Epithelial cell of proximal tubule (primary cell): ENCODE data around the gene MMP15. TPM values are rescaled to one million over a fixed set of nuclear protein-coding genes. Genes with fewer than 3 reads are reported as not detected.

Source experiments
- DNase-seq: peaks from one replicate; pipeline ENCODE4 v3.0.0-alpha.2; 2011; ENCODE audit warnings: low read depth
- H3K4me3 ChIP-seq: 2 replicates; pipeline ENCODE4 v1.5.1; 2011; ENCODE audit warnings: low read depth, mild to moderate bottlenecking, low read length
- total RNA-seq: library from RNA; depleted of rRNA; stranded (reverse); fragments of >200 nt; gene quantifications from 2 replicates; pipeline ENCODE4 v1.2.3, GENCODE V29; 2015
- TF ChIP-seq, protein P1 (sequence below): conservative IDR thresholded peaks from 2 replicates; pipeline ENCODE4 v1.5.1; 2012; ENCODE audit warnings: low read depth, mild to moderate bottlenecking, low read length

Gene MMP15
- total RNA-seq, 1 donor from 2014 or later, result 36.0 TPM

DNA sequence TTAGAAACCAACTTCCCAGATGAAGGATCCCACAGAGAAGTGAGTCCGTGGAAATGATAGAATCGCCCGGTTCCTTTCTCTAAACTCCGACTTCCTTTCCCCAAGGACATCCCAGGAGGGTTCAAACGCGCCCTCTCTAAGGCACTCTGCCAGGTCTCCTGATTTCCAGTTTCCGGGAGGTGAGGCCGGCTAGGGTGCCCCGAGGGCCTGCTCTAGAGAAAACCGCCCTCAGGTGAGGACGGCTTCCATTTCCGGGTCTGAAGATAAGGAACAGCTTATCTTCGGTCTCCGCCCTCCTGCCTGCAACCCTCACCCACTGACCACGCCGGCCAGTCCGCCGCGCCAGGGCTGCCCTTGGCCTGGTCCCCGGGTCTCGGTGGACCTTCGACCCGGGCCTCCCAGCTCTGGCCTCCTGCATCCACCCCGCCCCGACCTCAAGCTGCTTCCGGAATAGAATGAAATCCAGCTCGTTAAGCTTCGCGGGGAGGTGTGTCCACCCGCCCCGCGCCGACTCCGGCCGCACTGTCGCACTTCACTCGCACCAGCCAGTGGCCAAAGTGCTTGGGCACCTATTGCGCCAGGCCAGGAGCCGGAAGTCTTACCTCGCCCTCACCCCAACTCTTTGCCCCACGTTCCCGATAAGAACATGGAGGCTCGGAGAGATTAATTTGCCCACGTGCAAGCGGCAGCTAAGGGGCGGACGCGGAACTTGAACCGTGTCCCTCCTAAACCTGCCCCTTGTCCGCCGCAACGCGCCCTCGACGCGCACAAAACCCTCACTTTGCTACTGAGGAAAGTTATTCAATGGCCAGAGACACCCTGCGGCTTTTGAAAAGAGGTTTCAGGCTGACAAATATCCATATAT lies 836 bp upstream of the MMP15 start:
- TF ChIP-seq, protein P1, sequence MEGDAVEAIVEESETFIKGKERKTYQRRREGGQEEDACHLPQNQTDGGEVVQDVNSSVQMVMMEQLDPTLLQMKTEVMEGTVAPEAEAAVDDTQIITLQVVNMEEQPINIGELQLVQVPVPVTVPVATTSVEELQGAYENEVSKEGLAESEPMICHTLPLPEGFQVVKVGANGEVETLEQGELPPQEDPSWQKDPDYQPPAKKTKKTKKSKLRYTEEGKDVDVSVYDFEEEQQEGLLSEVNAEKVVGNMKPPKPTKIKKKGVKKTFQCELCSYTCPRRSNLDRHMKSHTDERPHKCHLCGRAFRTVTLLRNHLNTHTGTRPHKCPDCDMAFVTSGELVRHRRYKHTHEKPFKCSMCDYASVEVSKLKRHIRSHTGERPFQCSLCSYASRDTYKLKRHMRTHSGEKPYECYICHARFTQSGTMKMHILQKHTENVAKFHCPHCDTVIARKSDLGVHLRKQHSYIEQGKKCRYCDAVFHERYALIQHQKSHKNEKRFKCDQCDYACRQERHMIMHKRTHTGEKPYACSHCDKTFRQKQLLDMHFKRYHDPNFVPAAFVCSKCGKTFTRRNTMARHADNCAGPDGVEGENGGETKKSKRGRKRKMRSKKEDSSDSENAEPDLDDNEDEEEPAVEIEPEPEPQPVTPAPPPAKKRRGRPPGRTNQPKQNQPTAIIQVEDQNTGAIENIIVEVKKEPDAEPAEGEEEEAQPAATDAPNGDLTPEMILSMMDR, result no peak
- no peak for DNase-seq
- peak overlapping the region; percentile 90 for H3K4me3 ChIP-seq

DNA sequence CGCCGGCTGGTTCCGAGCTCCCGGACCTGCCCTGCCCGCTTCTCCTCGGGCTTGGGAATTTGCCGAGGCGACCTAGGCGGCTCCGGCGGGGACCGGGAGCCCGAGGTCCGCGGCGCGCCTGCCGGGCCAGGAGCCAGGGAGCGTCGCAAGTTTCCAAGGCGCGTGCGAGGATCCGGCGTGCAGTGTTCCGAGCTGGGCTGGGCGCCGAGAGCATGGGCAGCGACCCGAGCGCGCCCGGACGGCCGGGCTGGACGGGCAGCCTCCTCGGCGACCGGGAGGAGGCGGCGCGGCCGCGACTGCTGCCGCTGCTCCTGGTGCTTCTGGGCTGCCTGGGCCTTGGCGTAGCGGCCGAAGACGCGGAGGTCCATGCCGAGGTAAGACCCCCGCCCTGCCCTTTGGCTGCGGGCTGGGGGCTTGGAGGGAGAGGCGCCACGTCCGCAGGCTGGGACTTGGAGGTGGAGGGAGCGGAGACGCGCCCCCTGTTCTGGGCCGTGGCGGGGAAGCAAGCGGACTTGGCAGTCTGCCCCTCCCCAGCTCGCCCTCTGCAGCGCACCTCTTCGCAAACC lies 668 bp downstream of the MMP15 start:
- no peak for DNase-seq
- TF ChIP-seq, protein P1, result no peak
- H3K4me3 ChIP-seq, result peak overlapping the region; percentile 90

DNA sequence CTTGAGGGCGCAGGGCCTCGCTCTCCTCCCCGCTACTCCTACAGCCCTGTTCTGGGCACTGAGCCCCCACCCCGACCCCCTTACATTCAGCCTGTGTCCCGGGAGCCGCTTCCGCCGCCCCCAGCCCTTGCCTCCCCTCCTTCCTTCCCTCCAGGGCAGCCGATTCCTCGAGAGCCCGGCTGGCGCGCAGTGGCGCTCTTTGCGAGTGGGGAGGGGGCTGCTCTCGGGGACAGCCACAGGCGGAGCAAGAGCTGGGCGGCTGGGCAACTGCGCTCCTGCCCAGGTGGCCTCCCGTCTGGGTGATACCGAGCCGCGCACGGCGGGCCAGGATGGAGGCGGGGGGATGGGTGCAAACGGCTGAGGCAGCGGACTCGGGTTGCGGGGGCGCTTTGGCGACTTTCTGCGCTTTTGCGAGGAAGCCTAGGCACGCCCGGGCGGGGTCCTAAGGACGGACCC lies 1.2 kb downstream of the MMP15 start:
- TF ChIP-seq, protein P1, result no peak
- H3K4me3 ChIP-seq, result peak overlapping the region; percentile 90
- no peak for DNase-seq

DNA sequence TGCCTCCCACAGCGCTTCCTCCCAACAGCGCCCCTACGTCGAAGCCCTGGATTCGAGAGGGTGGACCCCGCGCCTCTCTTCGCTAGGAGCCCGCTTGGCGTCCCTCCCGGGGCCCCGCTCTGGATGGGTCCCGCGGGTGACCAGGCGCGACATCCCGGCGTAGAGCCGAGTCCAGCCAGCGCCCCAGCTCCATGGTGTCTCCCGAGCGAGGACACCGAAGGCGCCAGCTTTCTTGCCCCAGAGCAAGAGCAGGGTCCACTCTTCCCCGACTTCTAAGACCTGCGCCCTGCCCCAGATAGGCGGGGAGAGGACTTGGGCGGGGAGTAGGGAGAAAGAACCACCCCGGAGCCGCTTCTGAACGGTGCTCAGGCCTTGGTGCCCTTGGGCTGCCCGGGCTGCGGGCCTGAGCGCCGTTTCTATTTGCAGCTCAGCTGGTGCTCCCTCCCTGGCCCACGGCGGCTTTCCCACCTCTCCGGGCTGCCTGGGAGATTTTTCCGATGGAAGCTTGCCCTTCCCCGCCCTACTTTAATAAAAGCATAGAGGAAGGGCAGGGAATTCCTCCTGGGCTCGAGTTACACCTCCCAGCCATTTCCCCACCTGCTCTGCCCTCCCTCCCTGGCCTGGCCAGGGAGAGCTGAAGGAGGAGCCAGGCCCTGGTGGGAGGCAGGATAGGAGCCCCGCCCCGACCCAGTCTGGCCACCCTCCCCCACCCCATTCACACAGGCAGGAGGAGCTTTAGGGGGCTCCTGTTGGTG lies 1.8 kb downstream of the MMP15 start:
- TF ChIP-seq, protein P1, result no peak
- H3K4me3 ChIP-seq, result peak overlapping the region; percentile 90
- DNase-seq, result no peak

DNA sequence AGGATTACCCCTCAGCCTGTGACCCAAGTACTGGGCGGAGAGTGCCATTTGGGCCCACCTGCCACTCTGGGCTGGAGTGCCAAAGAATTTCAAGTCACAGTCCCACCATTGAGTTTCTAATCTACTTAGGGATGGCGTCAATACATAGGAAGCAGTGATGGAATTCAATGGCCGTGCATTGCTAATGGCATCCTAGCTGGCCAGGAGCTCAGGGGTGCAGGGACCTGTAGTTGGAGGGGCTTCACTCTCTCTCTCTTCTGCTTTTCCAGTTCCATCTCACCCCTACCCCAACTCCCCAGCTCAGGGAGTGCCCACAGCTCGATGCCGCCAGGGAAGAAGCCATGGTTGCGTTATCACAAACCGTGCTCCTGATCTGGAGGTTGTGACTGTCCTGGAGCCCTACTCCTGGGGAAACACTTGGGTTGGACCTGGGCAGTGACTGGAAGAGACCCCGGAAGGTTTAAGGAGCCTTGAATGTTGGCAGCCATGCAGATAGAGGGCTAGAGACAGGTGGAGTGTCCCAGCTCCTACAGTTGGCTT lies 2.4 kb downstream of the MMP15 start:
- TF ChIP-seq, protein P1, result no peak
- no peak for DNase-seq
- peak overlapping the region; percentile 90 for H3K4me3 ChIP-seq

DNA sequence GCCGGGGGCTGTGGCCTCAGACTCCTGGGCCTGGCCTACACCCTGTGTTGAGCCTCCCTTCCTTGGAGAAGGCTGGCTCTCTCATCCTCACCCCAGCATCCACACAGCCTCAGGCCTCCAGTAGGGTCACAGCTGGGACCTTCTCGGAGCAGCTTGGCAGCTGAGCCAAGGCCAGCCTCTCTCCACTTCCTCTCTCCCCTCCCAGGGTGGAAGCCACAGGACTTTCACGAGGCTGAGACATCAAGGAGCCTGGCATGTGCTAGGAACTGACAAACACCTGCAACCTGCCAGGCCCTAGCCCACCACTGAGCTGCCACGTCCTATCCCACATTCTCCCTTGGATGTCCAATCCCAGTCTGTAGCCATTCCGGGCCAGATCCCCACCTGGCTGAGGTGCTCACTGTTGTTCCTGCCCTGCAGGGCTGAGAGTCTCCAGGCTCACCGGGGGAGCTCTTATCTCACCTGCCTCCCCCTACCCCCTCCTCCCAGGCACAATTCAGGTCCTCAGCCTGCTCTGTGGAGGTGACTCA lies 3.1 kb downstream of the MMP15 start:
- TF ChIP-seq, protein P1, result no peak
- no peak overlapping the region for H3K4me3 ChIP-seq
- DNase-seq, result no peak
